MM.1S (cell line): ENCODE results near the gene NOX1.

Experiments
- EZH2 ChIP-seq: fragments of 300-600 bp; sonication (generic); optimal IDR thresholded peaks from 2 replicates; pipeline ENCODE3; 2017; ENCODE audit warnings: low read depth, mild to moderate bottlenecking, antibody characterized with exemption, low read length, mixed read lengths
- TF ChIP-seq, protein P1 (sequence below): fragments of 300-600 bp; sonication (generic); IDR thresholded peaks from 2 replicates; pipeline ENCODE4 v1.5.1; 2016; ENCODE audit warnings: antibody characterized with exemption, low read length, mixed read lengths

DNA sequence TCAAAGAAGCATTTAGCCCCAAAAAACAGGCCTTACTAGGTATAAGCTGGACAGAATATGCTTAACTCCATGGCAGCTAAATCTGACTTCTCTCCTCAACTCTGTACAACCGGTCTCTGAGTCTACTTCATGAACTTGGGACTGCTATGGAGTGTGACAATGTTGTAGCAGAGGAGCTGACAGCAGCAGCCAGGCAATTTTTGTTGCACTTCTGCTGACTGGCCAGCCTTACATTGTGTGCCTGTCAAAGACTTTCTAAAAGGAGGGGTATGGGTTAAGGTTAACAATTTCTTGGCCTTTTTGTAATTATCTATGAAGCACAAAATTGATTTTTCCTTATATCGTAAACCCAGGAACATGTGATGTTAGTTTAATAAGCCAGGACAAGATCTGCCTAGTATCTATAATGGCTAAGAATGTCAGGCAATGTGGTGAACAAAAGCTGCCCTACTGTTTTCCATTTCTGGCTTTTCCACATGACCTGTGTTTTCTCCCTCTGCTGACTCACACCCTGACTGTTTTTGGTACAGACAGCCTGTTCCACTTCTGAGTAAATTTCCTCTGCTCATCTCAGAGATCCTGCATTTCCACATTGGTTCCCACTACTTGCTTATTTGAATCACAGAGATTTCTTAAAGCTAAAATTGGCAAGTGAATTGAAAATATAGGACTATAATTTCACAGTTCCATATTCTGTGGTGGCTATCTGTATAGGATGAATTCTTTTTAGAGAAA is 9.3 kb downstream of the NOX1 start:
- TF ChIP-seq, protein P1, sequence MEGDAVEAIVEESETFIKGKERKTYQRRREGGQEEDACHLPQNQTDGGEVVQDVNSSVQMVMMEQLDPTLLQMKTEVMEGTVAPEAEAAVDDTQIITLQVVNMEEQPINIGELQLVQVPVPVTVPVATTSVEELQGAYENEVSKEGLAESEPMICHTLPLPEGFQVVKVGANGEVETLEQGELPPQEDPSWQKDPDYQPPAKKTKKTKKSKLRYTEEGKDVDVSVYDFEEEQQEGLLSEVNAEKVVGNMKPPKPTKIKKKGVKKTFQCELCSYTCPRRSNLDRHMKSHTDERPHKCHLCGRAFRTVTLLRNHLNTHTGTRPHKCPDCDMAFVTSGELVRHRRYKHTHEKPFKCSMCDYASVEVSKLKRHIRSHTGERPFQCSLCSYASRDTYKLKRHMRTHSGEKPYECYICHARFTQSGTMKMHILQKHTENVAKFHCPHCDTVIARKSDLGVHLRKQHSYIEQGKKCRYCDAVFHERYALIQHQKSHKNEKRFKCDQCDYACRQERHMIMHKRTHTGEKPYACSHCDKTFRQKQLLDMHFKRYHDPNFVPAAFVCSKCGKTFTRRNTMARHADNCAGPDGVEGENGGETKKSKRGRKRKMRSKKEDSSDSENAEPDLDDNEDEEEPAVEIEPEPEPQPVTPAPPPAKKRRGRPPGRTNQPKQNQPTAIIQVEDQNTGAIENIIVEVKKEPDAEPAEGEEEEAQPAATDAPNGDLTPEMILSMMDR: no peak
- TF ChIP-seq EZH2: no peak
